Effector CD8-positive, alpha-beta T cell (primary cell): ENCODE measurements around the gene ITFG1.
"Not testable (repeated sequence)": the region's sequence is repeated elsewhere in the genome, so short reads cannot be mapped to it uniquely, and the experiment has no call there.

ENCODE experiments used
- DNase-seq: peaks from one replicate; lab custom pipeline; 2025; lab: John Stamatoyannopoulos, UW

Gene ITFG1

GRCh38 chr16:47241061-47241460, 219.8 kb downstream of the ITFG1 start:
- no peak for DNase-seq

DNA sequence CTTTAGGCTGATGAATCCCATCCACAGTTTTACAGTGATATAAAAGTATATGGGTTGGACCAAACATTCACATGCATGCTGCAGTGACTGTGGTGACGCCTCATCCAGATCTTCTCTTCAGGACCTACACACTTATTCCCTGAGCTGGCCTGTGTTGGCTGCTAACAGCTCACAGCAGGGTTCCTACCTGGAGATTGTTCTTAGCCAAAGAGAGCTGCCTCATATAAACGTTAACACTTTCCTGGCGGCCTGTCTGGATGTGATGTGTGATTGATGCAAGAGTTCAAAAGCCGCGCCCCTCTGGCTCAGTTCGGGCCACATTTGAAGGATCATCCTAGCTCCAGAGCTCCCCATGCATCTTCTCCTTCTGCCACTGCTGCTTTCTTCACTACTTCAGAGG, 224.1 kb downstream of the ITFG1 start:
- no peak for DNase-seq

- no peak for DNase-seq
Measured at GRCh38 chr16:47230296-47230695, 230.6 kb downstream of the ITFG1 start.

GRCh38 chr16:47229053-47230050, 231.5 kb downstream of the ITFG1 start:
- DNase-seq: no peak

DNA sequence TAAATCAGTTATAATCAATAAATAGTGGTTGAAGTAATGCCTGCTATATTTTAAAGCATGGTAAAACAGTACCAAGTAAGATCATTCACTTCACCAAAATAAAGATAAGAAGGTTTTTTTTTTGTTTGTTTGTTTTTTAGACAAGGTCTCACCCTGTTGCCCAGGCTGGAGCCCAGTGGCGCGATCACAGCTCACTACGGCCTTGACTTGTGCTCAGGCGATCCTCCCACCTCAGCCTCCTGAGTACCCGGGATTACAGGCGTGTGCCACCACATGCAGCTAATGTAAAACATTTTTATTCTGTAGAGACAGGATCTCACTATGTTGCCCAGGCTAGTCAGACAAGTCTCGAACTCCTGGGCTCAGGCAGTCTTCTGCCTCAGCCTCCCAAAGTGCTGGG, 232.6 kb downstream of the ITFG1 start:
- no peak for DNase-seq

DNA sequence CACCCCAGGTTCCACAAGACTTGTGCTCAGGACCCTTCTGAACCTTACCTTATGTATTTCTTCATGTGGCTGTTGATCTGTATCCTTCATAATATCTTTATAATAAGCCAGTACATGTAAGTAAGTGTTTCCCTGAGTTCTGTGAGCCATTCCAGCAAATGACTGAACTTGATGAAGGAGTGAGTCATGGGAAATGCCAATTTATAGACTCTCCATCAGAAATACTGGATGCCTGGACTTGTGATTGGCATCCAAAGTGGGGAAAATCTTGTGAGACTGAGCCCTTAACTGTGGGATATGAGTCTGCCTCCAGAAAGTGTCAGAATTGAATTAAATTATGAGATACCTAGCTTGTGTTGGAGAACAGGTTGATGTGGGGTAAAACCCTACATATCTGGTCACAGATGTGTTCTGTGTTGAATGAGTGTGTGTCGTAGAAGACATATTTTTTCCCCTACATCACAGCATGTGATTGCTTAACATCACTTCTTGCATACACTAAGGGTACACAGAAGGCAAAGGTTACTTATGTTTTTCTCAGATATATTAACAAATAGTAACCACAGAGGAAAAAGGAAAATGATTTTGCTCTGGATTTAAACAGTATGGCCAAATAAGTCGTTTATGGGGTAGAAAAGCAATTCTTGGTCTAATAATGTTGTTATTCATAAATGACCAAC, 247.0 kb downstream of the ITFG1 start:
- no peak for DNase-seq

DNA sequence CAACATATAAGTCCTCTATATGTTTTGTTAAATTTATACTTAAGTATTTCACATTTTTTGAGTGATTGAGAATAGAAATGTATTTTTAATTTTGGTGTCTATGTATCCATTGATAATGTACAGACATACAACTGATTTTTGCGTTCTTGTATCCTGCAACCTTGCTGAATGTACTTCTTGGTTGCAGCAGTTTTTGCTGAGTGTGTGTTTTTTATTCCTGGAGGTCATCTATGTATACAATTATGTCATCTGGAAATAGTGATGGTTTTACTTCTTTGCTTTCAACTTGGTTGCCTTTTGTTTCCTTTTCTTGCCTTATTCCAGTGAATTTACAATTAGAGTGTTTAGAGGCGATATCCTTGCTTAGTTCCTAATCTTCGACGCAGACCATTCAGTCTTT, 249.6 kb downstream of the ITFG1 start:
- DNase-seq: no peak

GRCh38 chr16:47204736-47205504, 255.9 kb downstream of the ITFG1 start:
- no peak for DNase-seq

DNA sequence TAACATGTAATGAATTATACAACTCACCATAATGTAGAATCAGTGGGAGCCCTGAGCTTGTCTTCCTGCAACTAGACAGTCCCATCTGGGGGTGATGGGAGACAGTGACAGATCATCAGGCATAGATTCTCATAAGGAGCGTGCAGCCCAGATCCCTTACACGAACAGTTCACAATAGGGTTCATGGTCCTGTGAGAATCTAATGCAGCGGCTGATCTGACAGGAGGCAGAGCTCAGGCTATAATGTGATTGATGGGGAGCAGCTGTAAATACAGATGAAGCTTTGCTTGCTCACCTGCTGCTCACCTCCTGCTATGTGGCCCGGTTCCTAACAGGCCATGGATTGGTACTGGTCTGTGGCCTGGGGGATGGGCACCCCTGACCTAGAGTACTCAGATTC, 257.4 kb downstream of the ITFG1 start:
- DNase-seq: not testable (repeated sequence)

DNA sequence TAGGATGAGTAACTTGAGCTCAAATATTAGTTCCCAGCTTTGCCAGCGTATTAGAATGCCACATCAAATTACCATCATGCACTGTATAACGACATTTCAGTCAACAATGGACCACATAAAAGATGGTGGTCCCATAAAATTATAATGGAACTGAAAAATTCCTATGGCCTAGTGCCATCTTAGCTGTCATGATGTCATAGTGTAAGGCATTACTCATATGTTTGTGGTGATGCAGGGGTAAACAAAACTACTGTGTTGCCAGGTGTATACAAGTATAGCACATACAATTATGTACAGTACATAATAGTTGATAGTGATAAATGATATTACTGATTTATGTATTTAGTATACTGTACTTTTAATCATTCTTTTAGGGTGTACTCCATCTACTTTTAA, 262.7 kb downstream of the ITFG1 start:
- DNase-seq: no peak

- no peak for DNase-seq
Measured at GRCh38 chr16:47197536-47198179, 263.2 kb downstream of the ITFG1 start.

DNA sequence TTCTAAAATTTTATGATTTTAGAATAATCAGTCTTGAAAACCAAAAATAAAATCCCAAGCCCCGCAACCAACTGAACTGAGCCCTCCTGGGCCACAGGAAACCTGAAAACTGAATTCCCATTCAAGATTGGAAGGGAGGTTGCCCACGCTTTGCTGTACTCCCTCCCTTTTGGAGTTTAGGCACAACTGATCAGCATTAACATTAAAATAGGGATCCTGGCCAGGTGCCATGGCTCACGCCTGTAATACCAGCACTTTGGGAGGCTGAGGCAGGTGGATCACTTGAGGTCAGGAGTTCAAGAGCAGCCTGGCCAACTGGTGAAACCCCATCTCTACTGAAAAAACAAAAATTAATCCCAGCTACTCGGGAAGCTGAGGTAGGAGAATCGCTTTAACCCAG, 264.4 kb downstream of the ITFG1 start:
- DNase-seq: no peak

- no peak for DNase-seq
Measured at GRCh38 chr16:47182318-47182717, 278.5 kb downstream of the ITFG1 start.

- not testable (repeated sequence) for DNase-seq
Measured at GRCh38 chr16:47181066-47181465, 279.8 kb downstream of the ITFG1 start.

GRCh38 chr16:47180073-47180472, 280.8 kb downstream of the ITFG1 start:
- DNase-seq: no peak

GRCh38 chr16:47175152-47175551, 285.7 kb downstream of the ITFG1 start:
- DNase-seq: no peak

- no peak for DNase-seq
Measured at GRCh38 chr16:47162670-47163420, 298.0 kb downstream of the ITFG1 start.

DNA sequence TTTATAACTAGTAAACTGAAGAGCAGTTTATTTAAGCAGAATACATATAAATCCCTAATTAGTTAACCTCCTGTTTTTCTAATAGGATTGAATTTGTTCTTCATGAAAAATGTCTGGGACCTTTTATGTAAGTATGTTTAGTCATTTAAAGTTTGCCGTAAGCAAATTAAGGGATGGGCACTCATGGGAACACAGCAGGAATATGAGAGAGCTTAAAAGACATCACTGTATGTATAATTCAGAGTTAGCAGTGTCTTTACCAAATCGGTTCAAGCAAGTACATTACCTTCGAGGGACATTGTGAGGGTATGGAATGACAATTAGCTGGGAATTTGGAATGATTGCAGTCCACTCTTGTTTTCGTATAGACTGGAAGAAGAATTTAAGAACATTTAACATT, 299.4 kb downstream of the ITFG1 start:
- DNase-seq: no peak

GRCh38 chr16:47160422-47160821, 300.4 kb downstream of the ITFG1 start:
- DNase-seq: no peak

DNA sequence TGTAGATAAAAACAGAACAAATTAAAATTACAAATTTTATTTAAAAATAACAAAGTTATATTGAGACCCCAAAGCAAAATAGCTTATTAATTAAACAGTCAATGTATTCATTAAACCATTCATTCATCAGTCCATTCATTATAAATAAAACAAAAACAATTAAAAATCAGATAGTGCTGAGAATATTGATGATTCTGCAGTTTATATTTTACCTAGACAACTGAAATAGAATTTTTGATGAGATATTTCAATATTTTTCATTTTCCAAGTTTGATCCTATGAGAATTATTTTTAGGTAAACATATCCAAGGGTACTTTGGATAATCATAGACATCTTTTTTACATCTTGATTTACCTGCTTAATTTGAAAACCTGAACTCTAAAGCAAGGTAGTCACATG, 301.9 kb downstream of the ITFG1 start:
- DNase-seq: no peak

DNA sequence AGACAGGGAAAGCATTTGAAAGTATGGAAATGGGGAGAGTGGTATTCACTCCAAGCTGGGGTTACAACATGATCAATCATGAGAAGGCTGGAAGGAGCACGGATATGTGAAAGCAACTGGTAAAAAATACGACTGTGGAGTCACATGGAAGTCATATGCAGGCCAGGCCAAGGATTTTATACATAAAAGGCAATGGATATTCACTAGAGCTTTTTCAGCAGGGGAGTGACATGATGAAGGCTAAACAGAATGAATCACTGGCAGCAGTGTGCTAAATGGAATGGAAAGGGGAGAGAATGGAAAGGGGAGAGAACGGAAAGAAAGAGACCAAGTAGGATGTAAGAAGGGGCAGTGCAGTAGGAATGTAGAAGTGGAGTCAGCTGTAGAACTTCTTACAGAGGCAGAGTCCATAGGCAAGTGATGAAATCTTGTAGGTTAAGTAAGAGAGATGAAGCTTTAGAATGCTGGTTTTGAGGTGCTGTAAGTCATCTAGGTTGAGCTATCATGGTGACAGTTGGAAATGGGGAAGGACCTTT, 304.1 kb downstream of the ITFG1 start:
- DNase-seq: no peak
